HEK293T (cell line): Measurements from ENCODE around the gene CREB5.

Experiments used
- ARNT ChIP-seq: fragments of 450-650 bp; IDR thresholded peaks from 2 replicates; pipeline ENCODE4 v1.6.1; 2017; ENCODE audit warnings: mild to moderate bottlenecking
- FOXA1 ChIP-seq: fragments of 450-650 bp; IDR thresholded peaks from 2 replicates; pipeline ENCODE4 v1.6.1; 2016; ENCODE audit warnings: mild to moderate bottlenecking
- FOXM1 ChIP-seq: fragments of 450-650 bp; IDR thresholded peaks from 2 replicates; pipeline ENCODE4 v1.6.1; 2017; ENCODE audit warnings: mild to moderate bottlenecking, borderline replicate concordance
- SP1 ChIP-seq: fragments of 450-650 bp; IDR thresholded peaks from 2 replicates; pipeline ENCODE4 v1.6.1; 2017
- TARDBP ChIP-seq: fragments of 450-650 bp; IDR thresholded peaks from 2 replicates; pipeline ENCODE4 v1.6.1; 2016
- ZNF384 ChIP-seq: fragments of 450-650 bp; IDR thresholded peaks from 2 replicates; pipeline ENCODE4 v1.6.1; 2016

DNA sequence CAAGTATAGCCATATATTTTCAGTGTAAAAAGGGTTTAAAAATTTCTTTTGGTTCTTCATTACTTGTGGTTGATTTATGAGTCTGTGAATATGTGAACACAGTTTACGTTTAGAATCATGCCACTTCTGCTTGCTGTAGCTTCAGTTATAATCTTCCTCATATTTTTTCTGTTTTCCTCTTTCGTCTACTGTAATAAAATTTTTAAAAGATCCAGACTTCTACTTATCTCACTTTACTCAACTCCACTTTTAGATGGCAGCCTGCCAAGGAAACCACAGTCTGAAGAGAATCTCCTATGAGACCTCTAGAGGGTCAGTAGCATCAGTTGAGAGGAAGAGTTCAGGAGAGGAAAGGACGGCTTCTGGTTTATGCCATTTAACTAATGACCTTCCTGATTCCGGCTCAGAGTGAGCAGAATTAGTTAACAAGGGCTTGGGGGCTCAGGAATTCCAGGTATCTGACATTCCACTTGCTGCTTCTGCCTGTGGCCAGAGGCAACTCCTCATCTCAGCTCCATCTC lies 21.4 kb downstream of the CREB5 start:
- no peak for TF ChIP-seq TARDBP
- no peak for TF ChIP-seq ARNT
- no peak for TF ChIP-seq FOXM1
- TF ChIP-seq ZNF384, result no peak
- TF ChIP-seq SP1, result no peak
- TF ChIP-seq FOXA1, result no peak
